ENCODE results near the gene TEAD1. TPM values are rescaled to one million over a fixed set of nuclear protein-coding genes. Genes with fewer than 3 reads are reported as not detected.

TEAD1 gene
- total and polyA plus RNA-seq, 9 of the 15 experiments (the other 6 are each of a cell fraction or from before 2014, with no cell fraction given), result 1.7 to 17.7 (median 10.8) TPM

DNA sequence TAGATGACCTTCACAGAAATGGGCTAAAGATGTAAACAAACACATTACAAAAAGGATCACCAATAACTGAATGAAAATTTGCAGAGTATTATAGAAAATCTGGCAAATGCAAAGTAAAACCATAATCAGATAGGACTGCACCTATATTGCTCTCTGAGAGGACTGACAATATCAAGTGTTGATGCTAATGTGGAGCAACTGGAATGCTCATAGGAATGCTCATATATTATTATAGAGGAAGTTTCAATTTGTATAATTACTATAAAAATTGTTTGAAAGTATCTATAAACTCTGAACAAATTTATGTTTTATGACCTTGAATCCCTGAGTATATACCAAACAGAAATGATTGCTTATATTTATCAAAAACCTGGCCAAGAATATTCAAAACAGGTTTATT is 18.4 kb upstream of the TEAD1 start:
- no peaks in the 10 kb centered on the region; the same call in 1 of the 2 replicates for H3K9me3 ChIP-seq (replicated peaks; ENCODE audit: control insufficient read depth, insufficient read depth, low read depth, low read length)
- no peak overlapping the region for H3K4me3 ChIP-seq
- H3K27me3 ChIP-seq (ENCODE audit: control insufficient read depth in 2 of 2, insufficient read depth in 2 of 2, low read length in 2 of 2), result no peaks in the 10 kb centered on the region
- ATAC-seq (no peak), FAIRE-seq (no peak), DNase-seq (ENCODE audit: extremely low read depth in 1 of 4, low spot score in 3 of 4) (no peak)
- no peak overlapping the region for H2AFZ ChIP-seq (ENCODE audit: low read depth, low read length)
- POLR2A ChIA-PET, result no interaction called here
- no peak overlapping the region for H3K9ac ChIP-seq (ENCODE audit: insufficient read depth in 1 of 2, low read depth in 2 of 2, low read length in 2 of 2)
- intact Hi-C loops (cut with micrococcal nuclease), result no loop called here
- no TSS peak for BruUV-seq (replicated peaks)
- no peaks in the 10 kb centered on the region for H3K79me2 ChIP-seq (ENCODE audit: control insufficient read depth, insufficient read depth, low read length)
- CTCF ChIA-PET (ENCODE audit: low intra/inter-chr PET ratio), result no interaction called here
- no peak overlapping the region for H3K27ac ChIP-seq (ENCODE audit: extremely low read depth, low read depth, low read length)
- no peaks in the 10 kb centered on the region for H3K9me1 ChIP-seq (ENCODE audit: control insufficient read depth, insufficient read depth, low read length)
- H3K36me3 ChIP-seq (ENCODE audit: control insufficient read depth, insufficient read depth, low read length), result no peaks in the 10 kb centered on the region
- H3K4me1 ChIP-seq (replicated peaks in 1 of 2; ENCODE audit: control insufficient read depth in 2 of 2, insufficient read depth in 2 of 2, low read length in 2 of 2), result no peaks in the 10 kb centered on the region
- no peak overlapping the region for H3K4me2 ChIP-seq (ENCODE audit: insufficient read depth, low read length)
- no peaks in the 10 kb centered on the region for H4K20me1 ChIP-seq (replicated peaks; ENCODE audit: control insufficient read depth, insufficient read depth, low read length)
- in situ Hi-C loops (cut with MboI), result no loop called here
- no peak for TF ChIP-seq E2F3 (CRISPR knock-in tag; IDR thresholded peaks at IDR 0.05)
- no peak for TF ChIP-seq ZNF561 (CRISPR knock-in tag; conservative IDR thresholded peaks at IDR 0.05)
- no peak for TF ChIP-seq SIN3B (IDR thresholded peaks at IDR 0.05; ENCODE audit: low read depth)
- TF ChIP-seq, protein P1, sequence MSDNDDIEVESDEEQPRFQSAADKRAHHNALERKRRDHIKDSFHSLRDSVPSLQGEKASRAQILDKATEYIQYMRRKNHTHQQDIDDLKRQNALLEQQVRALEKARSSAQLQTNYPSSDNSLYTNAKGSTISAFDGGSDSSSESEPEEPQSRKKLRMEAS (CRISPR knock-in tag; IDR thresholded peaks at IDR 0.05), result no peak
- no peak for TF ChIP-seq POU5F1 (IDR thresholded peaks at IDR 0.05; ENCODE audit: borderline replicate concordance, low read depth, low read length, partially characterized antibody)
- TF ChIP-seq, protein P2, sequence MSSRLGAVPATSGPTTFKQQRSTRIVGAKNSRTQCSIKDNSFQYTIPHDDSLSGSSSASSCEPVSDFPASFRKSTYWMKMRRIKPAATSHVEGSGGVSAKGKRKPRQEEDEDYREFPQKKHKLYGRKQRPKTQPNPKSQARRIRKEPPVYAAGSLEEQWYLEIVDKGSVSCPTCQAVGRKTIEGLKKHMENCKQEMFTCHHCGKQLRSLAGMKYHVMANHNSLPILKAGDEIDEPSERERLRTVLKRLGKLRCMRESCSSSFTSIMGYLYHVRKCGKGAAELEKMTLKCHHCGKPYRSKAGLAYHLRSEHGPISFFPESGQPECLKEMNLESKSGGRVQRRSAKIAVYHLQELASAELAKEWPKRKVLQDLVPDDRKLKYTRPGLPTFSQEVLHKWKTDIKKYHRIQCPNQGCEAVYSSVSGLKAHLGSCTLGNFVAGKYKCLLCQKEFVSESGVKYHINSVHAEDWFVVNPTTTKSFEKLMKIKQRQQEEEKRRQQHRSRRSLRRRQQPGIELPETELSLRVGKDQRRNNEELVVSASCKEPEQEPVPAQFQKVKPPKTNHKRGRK (tag; IDR thresholded peaks at IDR 0.05), result no peak
- no peak for TF ChIP-seq ARHGAP35 (IDR thresholded peaks at IDR 0.05; ENCODE audit: partially characterized antibody)
- TF ChIP-seq, protein P3, sequence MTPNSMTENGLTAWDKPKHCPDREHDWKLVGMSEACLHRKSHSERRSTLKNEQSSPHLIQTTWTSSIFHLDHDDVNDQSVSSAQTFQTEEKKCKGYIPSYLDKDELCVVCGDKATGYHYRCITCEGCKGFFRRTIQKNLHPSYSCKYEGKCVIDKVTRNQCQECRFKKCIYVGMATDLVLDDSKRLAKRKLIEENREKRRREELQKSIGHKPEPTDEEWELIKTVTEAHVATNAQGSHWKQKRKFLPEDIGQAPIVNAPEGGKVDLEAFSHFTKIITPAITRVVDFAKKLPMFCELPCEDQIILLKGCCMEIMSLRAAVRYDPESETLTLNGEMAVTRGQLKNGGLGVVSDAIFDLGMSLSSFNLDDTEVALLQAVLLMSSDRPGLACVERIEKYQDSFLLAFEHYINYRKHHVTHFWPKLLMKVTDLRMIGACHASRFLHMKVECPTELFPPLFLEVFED (CRISPR knock-in tag; conservative IDR thresholded peaks at IDR 0.05), result no peak
- no peak for TF ChIP-seq PHF20 (IDR thresholded peaks at IDR 0.05; ENCODE audit: partially characterized antibody)
- TF ChIP-seq XRCC3 (IDR thresholded peaks at IDR 0.05), result no peak
- no peak for TF ChIP-seq KLF16 (IDR thresholded peaks at IDR 0.05)
- TF ChIP-seq CHAMP1 (IDR thresholded peaks at IDR 0.05), result no peak
- no peak for TF ChIP-seq GTF2F1 (IDR thresholded peaks at IDR 0.05; ENCODE audit: low read depth, low read length)
